SKM-1 treated with dmso at 0.1 percent for 144 hours (cell line): ENCODE data around the gene GEMIN4.

Experiments used
- DNase-seq: peaks from one replicate; lab custom pipeline; 2025; ENCODE audit not compliant: unreplicated experiment; lab: John Stamatoyannopoulos, UW

The GEMIN4 gene

GRCh38 chr17:744937-745336, 7.1 kb downstream of the GEMIN4 start:
- DNase-seq: no peak

- DNase-seq: no peak
These were observed 8.9 kb downstream of the GEMIN4 start for GRCh38 chr17:743139-743538.

GRCh38 chr17:742147-742793, 9.8 kb downstream of the GEMIN4 start:
- no peak for DNase-seq

DNA sequence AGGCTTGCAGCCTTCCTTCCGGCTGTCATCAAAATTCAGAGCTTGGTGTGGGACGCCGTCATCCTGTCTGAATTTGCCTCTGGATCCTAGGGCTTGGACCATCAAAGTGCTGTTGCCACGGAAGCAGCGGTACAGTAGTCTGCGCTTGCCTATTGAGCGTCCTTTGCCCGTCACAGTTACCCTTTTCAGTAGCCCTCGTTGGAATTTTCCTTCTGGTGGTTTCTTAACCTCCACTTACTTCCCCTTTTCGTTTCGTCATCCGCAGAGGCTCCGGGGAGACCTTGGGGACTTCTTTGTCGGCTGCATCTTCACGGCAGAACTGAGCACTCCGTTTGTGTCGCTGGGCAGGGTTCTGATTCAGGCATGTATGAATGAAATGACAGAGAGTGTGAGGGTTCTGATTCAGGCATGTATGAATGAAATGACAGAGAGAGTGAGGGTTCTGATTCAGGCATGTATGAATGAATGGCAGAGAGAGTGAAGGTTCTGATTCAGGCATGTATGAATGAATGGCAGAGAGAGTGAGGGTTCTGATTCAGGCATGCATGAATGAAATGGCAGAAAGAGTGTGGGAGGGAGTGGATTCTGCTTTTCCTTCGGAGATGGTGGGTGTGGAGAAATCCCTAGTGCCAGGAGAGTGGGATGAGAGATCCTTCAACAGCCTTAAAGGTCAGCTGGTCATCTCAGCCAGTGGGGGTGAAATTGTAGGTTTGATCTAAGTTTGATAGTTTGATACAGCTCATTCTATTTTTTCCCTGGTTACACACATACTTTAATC, 11.6 kb downstream of the GEMIN4 start:
- peak; percentile 75 for DNase-seq

- no peak for DNase-seq
These were observed 14.4 kb downstream of the GEMIN4 start for GRCh38 chr17:737561-738113.

DNA sequence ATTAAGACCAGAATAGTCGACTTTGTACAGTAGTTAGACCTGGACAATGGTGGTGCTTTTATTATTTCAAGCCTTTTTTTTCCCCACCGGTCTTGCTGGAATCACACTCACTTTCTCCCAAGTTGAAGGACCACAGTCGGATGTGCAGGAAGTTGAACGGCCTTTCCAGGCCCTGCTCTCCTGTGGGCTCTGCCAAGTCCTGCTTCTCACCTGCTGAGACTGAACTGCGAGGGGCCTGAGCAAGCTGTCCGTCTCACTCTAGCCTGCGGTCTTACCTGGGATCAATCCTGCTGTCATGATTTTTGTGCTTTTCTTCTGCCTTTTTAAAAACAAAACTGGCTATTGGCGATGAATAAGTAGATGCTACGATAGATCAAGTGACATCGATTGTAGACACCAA, 18.3 kb downstream of the GEMIN4 start:
- DNase-seq: no peak

- no peak for DNase-seq
These were observed 19.0 kb downstream of the GEMIN4 start for GRCh38 chr17:732902-733720.

- no peak for DNase-seq
These were observed 19.8 kb downstream of the GEMIN4 start, which contains the start of gene TLCD3A for GRCh38 chr17:732067-732901. TLCD3A (plus strand) TSS chr17:732596; CDS start chr17:732648, 52 bp downstream.

GRCh38 chr17:731644-732066, 20.4 kb downstream of the GEMIN4 start:
- DNase-seq: no peak

DNA sequence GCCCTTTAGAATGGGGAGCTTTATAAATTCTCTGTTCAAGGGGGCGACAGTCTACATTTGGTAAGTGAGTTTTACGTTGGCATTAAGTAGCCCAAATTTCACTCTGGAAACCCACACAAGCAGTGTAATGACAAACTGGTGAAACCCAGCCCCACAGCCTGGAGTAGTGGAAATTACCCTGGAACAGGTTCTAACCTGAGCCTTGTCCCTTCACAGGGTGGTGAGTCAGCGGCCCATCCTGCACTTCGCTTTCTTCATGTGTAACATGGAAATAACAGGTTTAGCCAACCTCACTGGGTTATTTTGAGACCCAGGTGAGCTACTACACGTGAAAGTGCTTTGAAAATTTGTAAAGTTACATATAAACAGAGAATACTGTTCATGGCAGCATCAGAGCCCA, 23.2 kb downstream of the GEMIN4 start:
- no peak for DNase-seq

DNA sequence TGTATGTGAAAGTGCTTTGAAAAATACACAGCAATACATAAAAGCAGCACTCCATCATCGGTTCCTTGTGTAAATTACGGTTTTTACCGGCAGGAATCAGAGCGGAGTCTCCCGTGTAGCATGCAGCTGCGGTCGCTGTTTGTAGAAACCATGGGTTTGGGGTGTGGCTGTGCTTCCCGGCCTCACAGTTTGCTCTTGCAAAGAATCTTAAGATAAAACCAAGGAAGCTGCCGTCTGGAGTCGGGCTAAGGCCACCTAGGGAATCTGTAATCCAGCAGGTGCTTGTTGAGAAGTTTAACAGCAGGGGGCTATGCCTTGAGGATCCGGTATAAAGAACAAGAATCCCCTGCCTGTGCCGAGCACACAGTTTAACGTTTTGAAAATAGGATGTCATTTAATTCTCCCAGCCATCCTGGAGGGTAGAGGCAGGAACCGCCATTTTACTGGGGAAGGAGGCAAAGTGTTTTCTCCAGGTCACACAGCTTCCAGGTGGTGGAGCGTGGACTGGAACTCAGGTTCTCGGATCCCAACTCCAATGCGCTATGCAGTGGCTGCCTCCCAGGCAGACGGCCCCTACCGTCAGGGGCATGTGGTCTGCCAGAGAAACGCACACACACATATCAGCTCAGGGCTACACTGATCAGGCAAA, 25.7 kb downstream of the GEMIN4 start:
- DNase-seq: no peak

GRCh38 chr17:725746-726145, 26.3 kb downstream of the GEMIN4 start:
- no peak for DNase-seq

DNA sequence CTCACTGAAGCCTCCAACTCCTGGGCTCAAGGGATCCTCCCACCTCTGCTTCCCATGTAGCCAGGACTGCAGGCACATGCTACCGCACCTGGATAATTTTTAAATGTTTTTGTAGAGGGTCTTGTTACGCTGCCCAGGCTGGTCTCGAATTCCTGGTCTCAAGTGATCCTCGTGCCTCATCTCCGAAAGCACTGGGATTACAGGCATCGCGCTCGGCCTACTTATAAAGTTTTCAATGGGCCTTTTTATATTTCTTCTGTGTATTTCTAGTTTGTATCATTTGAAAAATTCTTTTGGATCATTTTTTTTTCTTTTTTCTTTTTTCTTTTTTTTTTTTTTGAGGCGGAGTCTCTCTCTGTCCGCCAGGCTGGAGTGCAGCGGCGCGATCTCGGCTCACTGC, 27.0 kb downstream of the GEMIN4 start:
- DNase-seq: no peak

DNA sequence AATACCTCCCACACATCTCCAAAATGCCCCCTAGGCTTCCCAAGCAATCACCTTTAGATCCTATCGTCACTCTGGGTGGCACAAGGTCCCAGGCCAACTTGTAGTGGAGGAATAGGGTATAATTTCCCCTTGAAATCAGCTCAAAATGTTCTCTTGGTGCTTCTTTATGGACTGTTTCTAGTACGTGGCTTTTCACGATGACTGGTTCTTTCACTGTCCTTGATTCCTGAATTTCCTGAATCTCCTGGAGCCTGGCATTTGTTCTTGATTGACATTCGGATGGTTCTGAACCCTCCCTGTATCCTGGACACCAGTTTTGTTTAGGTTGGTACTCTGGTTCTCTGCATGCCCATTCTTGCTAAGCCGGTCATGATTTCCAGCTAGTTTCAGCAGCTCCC, 30.5 kb downstream of the GEMIN4 start:
- no peak for DNase-seq

GRCh38 chr17:720706-721539, 31.1 kb downstream of the GEMIN4 start:
- DNase-seq: no peak

GRCh38 chr17:718075-718474, 34.0 kb downstream of the GEMIN4 start:
- no peak for DNase-seq

DNA sequence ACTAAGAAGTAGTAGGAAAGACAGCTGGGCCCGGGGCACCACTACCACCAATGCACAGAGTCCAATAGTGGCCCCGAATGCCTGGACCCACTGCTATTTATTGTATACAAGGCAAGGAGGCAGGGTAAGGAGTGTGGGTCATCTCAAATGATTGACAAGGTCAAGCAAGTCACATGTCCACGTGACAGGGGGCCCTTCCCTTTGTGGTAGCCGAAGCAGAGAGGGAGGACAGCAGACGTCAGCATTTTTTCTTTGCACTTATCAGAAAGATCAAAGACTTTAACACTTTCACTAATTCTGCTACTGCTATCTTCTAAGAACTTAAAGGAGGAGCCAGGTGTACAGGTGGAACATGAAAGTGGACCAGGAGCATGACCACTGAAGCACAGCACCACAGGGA, 43.9 kb downstream of the GEMIN4 start:
- DNase-seq: no peak

DNA sequence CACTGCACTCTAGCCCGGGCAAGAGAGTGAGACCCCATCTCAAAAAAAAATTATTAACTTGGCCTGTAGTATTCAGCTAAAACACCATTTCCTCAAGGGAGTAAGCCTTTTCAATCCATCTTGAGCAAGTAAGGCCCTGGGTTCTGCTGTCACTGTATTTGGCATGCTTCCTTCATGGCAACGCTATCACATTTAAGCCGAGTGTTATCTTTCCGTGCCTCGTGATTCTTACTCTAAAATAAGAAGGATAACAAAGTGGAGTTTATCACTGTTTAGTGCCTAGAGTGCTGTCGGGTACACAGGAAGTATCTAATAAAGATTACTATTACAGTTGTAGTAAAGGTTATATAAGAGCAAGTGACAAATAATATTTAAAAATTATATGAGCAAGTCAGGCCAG, 46.2 kb downstream of the GEMIN4 start:
- DNase-seq: no peak

- no peak for DNase-seq
These were observed 47.1 kb downstream of the GEMIN4 start for GRCh38 chr17:705011-705410.
